Measurements from ENCODE around the gene SEMA3F.

SEMA3F gene

GRCh38 chr3:50196253-50196801, 41.2 kb downstream of the SEMA3F start:
- TF ChIP-seq TAF1 (IDR thresholded peaks at IDR 0.05; ENCODE audit: low read depth) (no peak), TEAD4 (IDR thresholded peaks at IDR 0.05) (no peak)

GRCh38 chr3:50201573-50202315, 46.6 kb downstream of the SEMA3F start:
- TF ChIP-seq YY1 (IDR thresholded peaks at IDR 0.05; ENCODE audit: low read depth) (no peak), NFIC (IDR thresholded peaks at IDR 0.05) (no peak)

DNA sequence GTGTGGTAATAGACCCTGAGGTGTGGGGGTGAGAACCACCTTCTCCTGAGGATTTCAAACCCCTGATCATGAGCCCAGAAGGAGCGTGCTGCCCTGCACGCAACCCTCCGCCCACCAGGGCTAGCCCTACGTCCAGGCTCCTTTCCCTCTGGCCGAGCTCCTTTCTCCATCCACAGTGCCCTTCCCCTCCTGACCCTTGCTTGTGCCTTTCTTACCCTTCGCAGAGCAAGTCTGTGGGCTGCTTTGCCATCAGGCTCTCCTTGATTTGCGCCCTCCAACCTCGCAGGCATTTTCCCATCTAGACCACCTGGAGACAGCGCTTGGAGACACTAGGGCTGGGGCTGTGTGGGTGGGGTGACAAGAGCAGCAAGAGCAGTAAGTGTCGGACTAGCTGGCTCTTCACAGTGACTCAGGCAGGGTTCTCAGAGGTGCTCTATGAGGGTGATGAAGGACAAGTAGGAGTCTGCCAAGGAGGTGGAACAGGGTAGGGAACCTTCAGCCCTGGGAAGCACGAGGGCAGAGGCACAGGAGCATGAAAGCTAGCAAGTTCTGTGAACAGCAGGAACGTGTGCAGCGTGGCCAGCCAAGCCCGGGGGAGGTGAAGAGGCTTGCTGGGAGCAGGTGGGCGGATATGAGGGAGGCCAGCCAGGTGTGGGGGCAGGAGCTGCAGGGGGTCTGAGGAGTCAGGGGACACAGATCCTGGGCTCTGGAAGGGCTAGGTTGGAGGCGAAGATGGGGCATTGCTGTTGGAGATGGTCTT, 47.4 kb downstream of the SEMA3F start:
- TF ChIP-seq ZBTB7A (IDR thresholded peaks at IDR 0.05; ENCODE audit: low read depth) (no peak), EGR1 (IDR thresholded peaks at IDR 0.05) (peak; percentile 83)

- TF ChIP-seq, protein P1, sequence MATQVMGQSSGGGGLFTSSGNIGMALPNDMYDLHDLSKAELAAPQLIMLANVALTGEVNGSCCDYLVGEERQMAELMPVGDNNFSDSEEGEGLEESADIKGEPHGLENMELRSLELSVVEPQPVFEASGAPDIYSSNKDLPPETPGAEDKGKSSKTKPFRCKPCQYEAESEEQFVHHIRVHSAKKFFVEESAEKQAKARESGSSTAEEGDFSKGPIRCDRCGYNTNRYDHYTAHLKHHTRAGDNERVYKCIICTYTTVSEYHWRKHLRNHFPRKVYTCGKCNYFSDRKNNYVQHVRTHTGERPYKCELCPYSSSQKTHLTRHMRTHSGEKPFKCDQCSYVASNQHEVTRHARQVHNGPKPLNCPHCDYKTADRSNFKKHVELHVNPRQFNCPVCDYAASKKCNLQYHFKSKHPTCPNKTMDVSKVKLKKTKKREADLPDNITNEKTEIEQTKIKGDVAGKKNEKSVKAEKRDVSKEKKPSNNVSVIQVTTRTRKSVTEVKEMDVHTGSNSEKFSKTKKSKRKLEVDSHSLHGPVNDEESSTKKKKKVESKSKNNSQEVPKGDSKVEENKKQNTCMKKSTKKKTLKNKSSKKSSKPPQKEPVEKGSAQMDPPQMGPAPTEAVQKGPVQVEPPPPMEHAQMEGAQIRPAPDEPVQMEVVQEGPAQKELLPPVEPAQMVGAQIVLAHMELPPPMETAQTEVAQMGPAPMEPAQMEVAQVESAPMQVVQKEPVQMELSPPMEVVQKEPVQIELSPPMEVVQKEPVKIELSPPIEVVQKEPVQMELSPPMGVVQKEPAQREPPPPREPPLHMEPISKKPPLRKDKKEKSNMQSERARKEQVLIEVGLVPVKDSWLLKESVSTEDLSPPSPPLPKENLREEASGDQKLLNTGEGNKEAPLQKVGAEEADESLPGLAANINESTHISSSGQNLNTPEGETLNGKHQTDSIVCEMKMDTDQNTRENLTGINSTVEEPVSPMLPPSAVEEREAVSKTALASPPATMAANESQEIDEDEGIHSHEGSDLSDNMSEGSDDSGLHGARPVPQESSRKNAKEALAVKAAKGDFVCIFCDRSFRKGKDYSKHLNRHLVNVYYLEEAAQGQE (IDR thresholded peaks at IDR 0.05; ENCODE audit: low read depth) = no peak
- TF ChIP-seq, protein P2, sequence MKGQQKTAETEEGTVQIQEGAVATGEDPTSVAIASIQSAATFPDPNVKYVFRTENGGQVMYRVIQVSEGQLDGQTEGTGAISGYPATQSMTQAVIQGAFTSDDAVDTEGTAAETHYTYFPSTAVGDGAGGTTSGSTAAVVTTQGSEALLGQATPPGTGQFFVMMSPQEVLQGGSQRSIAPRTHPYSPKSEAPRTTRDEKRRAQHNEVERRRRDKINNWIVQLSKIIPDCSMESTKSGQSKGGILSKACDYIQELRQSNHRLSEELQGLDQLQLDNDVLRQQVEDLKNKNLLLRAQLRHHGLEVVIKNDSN (IDR thresholded peaks at IDR 0.05) = no peak
- TF ChIP-seq RAD21 (IDR thresholded peaks at IDR 0.05; ENCODE audit: low read depth) (no peak), TAF1 (IDR thresholded peaks at IDR 0.05; ENCODE audit: low read depth) (no peak), ZBTB7A (IDR thresholded peaks at IDR 0.05; ENCODE audit: low read depth) (no peak), CEBPB (IDR thresholded peaks at IDR 0.05) (no peak), NFIC (IDR thresholded peaks at IDR 0.05) (no peak), EGR1 (IDR thresholded peaks at IDR 0.05) (no peak), YY1 (IDR thresholded peaks at IDR 0.05; ENCODE audit: low read depth) (no peak), CREB1 (IDR thresholded peaks at IDR 0.05; ENCODE audit: low read depth) (no peak), FOXM1 (IDR thresholded peaks at IDR 0.05; ENCODE audit: borderline replicate concordance, low read depth) (no peak), TEAD4 (IDR thresholded peaks at IDR 0.05) (no peak), TCF12 (IDR thresholded peaks at IDR 0.05; ENCODE audit: low read depth) (no peak), EP300 (IDR thresholded peaks at IDR 0.05; ENCODE audit: borderline replicate concordance) (no peak)
- TF ChIP-seq, protein P3, sequence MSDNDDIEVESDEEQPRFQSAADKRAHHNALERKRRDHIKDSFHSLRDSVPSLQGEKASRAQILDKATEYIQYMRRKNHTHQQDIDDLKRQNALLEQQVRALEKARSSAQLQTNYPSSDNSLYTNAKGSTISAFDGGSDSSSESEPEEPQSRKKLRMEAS (IDR thresholded peaks at IDR 0.05) = no peak
Measured at GRCh38 chr3:50203113-50203808, 48.1 kb downstream of the SEMA3F start.

GRCh38 chr3:50203809-50204803, 49.0 kb downstream of the SEMA3F start:
- TF ChIP-seq CEBPB (IDR thresholded peaks at IDR 0.05) (no peak), CREB1 (IDR thresholded peaks at IDR 0.05; ENCODE audit: low read depth) (no peak), EP300 (IDR thresholded peaks at IDR 0.05; ENCODE audit: borderline replicate concordance) (no peak), TEAD4 (IDR thresholded peaks at IDR 0.05) (no peak), YY1 (IDR thresholded peaks at IDR 0.05; ENCODE audit: low read depth) (no peak), FOXM1 (IDR thresholded peaks at IDR 0.05; ENCODE audit: borderline replicate concordance, low read depth) (no peak), ZBTB7A (IDR thresholded peaks at IDR 0.05; ENCODE audit: low read depth) (no peak), TCF12 (IDR thresholded peaks at IDR 0.05; ENCODE audit: low read depth) (no peak), EGR1 (IDR thresholded peaks at IDR 0.05) (no peak), TAF1 (IDR thresholded peaks at IDR 0.05; ENCODE audit: low read depth) (no peak), RAD21 (IDR thresholded peaks at IDR 0.05; ENCODE audit: low read depth) (no peak), NFIC (IDR thresholded peaks at IDR 0.05) (no peak)
- TF ChIP-seq, protein P2 (IDR thresholded peaks at IDR 0.05) = no peak
- TF ChIP-seq, protein P1 (IDR thresholded peaks at IDR 0.05; ENCODE audit: low read depth) = no peak
- TF ChIP-seq, protein P3 (IDR thresholded peaks at IDR 0.05) = no peak
